GM21381 (cell line): ENCODE data around the gene ATMIN.

Source experiments
- ATAC-seq: cut with Tn5 transposase; IDR thresholded peaks from one replicate; pipeline ENCODE4 v1.9.1; 2021; ENCODE audit warnings: mild to moderate bottlenecking, moderate library complexity; ENCODE audit not compliant: unreplicated experiment

Gene ATMIN

GRCh38 chr16:81005610-81006161 is 30.0 kb upstream of the ATMIN start:
- ATAC-seq, result no peak

DNA sequence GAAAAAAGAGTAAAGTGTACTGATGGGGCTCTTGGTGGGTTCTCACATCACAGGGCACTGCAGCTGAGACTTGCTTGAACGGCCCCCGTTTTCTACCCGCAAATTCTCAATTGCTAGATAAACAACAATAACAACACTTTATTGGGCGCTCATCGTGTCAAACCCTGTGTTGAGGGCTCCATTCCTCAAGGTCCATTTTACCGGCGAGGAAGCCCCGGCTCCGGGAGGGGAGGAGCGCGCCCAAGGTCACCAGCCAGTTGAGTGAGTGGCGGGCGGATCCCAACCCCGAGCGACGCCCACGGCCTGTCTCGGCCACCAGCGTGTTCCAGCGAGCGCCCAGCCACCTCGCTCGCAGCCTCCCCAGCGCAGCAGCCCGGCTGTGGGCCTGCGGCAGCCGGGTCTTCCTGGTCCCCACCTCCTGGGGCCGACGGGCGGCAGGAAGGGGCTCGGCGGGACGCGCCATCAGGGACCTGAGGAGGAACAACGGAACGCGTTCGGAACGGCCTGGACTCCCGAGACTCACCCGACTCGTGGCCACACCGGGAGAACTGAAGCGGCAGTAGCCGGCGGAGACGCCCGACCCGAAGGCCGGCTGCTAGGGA is 29.3 kb upstream of the ATMIN start:
- peak; percentile 28 for ATAC-seq

GRCh38 chr16:81006813-81007695 is 28.6 kb upstream of the ATMIN start, which contains the start of the genes CENPN and CMC2:
CENPN (plus strand) TSS chr16:81007214; CDS start chr16:81011940, 4,726 bp downstream.
CMC2 (minus strand) TSS chr16:81006885; CDS start chr16:80997394, 9,491 bp downstream.
- ATAC-seq, result peak; percentile 79

- no peak for ATAC-seq
These were observed 27.2 kb upstream of the ATMIN start for GRCh38 chr16:81008505-81008789.

DNA sequence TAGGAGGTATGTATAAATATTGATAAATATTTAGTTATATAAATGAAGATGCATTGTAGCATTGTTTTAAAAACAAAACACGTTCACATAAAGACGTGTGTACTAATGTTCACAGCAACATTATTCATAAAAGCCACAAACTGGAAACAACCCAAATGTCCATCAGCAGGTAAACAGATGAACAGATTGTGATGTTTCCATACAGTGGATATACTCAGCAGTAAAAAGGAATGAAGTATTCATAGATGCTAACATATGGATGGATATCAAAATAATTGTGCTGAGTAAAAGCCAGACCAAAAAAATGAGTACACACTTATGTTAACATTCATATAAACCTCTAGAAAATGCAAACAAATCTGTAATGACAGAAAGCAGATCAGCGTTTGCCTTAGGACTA is 22.7 kb upstream of the ATMIN start:
- ATAC-seq, result no peak

DNA sequence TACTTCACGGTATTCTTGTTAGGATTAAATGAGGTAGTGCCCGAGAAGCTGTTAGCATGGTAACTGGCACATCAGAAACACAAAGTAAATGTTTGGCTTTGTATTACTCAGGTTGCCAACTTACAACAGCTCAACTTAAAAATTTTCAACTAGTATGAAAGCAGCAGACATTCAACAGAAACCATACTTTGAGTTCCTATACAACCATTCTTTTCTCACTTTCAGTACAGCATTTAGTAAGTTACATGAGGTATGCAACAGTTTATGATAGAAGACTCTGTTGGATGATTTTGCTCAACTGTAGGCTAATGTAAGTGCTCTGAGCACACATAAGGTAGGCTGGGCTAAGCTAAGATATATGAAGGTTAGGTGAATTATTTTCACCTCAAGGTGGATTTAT is 21.0 kb upstream of the ATMIN start:
- ATAC-seq, result peak; percentile 47

DNA sequence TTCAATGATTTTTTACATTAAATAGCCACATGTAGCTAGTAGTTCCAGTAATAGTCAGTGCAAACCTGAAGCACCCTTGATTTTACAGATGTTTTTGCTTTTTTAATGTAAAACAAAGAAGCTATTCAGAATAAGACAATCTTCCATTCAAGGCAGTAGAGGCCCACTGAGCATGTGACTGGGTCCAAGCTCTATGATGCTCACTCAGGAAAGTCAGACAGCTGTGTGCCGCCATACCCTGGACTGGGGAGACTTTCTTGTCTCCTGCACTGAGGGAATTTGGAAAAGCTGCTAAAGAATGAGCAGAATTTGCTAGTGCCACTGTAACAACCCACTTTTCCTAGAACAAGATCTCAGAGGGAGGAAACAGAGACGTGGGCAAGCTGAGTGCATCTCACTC is 17.1 kb upstream of the ATMIN start:
- no peak for ATAC-seq

DNA sequence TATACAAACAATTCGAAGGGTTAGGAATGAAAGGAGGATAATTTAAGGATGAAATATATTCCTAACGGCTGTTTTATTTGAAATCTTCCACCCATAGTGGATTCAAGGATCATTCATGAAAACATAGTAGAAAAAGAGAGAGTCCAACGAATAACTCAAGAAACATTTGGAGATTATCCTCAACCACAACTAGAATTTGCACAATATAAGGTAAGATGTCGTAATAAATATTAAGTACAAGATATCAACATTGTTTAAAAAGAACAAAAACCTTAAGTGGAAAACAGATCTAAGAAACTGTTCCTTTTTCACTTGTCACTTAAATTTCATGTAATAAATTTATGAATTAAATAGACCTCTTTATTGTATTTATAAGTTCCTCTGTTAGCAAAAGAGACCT is 9.2 kb upstream of the ATMIN start:
- ATAC-seq, result no peak

DNA sequence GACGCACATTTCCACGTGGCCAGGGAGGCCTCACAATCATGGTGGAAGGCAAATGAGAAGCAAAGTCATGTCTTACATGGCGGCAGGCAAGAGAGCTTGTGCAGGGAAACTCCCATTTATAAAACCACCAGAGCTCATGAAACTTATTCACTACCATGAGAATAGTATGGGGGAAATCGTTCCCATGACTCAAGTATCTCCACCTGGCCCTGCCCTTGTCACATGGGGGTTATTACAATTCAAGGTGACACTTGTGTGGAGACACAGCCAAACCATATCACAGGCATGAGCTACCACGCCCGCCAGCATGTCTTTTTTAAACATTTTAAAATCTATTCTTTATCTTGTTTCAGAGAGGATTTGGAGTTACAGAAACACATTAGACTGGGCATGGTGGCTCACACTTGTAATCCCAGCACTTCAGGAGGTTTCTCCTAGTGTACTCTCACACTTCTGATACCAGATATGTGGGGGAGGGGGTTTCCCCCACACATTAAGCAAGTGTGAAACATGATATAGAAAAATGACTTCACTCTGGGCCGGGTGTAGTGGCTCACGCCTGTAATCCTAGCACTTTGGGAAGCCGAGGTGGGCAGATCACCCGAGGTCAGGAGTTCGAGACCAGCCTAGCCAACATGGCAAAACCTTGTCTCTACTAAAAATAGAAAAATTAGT is 5.6 kb upstream of the ATMIN start:
- ATAC-seq, result no peak

DNA sequence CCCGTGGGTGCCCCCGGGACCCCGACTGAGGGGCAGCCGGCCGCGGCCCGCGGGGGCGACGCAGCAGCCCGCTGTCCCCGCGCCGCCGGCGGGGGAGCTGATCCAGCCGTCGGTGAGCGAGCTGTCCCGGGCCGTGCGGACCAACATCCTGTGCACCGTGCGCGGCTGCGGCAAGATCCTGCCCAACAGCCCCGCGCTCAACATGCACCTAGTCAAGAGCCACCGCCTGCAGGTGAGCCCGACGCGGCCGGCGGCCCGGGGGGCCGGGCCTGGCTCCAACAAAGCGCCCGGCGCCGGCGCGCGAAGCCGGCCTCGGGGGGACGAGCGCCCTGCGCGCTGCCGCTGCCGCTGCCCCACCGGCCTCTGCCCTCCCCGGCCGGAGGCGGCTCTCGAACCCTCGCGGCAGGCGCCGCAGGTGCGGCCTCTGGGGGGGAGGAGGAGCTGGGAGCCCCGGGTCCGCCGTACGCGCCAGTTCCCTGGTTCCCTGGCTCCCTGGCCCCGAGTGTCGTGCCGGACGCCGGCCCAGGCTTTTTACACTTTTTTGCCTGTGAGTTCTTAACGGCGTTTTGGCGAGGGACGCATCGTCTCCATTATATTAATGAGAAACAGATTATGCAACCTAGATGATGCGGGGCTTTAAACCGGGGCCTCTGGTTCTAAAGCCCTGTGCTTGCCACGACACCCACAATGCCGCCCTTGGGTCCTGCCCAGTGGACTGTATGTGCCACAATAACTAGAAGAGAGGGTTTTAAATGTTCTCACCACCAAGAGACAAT is 521 bp downstream of the ATMIN start:
- peak; percentile 60 for ATAC-seq

DNA sequence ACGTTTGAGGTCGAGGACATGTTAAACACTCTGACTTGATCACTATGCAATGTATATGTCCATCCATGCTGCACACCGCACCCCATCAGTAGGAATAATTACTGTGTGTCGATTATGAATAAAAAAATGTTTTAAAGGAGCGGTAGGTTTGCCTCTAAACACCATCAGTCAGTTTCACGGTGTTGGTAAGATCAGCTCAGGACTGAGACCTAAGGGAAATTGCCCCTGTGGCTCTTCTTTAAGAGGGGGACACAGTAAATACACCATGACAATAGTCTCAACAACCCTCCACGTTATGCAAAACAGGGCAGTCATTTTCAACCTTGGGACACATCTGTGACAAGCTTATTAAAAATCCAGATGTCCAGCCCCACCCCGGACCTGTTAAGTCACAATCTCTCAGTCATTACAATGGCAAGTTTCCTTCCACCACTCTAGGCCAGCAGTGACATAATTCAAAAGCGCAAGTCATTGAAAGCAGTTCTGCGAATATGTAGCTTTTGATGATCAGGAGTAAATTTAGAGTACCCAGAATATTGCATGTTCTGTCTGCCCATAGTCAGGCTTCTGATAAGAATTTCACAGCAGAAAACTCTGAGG is 1.2 kb downstream of the ATMIN start:
- ATAC-seq, result no peak

DNA sequence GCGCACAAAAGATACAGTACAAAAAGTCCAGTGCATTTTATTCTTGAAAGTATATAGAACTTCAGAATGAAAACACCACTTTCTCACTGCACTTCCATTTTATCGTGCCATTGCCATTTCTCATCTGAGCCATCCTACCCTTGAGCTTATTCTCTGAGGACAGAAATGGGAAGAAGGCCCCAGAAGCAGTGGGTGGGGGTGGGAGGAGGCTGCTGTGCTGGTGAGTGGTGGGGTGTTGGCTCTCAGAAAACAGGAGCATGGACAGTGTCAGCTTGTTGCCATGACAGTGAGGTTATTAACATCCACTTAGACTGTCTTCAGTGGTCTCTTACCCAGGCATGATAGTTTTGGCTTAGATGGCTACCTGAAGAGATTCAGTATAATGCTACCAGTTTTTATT is 4.5 kb downstream of the ATMIN start:
- no peak for ATAC-seq

GRCh38 chr16:81040842-81041241 is 5.2 kb downstream of the ATMIN start:
- no peak for ATAC-seq

DNA sequence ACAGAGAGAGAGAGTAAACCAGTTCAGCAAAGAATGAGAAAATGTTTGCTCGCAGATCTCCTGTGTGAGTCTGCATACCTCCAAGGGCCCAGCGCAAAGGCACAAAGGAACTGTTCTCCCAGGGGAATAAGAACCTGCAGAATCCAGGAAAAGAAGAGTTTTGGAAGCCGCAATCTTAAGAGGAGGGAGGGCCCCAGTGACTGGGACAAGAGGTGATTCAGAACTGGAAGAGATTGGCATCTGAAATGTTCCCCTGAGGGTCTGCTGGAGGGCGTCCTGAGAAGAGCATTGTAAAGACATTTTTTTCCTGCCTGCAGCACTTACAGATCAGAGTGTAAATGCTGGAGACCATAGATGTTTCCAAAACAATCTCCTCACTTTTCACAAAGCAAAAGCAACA is 6.1 kb downstream of the ATMIN start:
- no peak for ATAC-seq

DNA sequence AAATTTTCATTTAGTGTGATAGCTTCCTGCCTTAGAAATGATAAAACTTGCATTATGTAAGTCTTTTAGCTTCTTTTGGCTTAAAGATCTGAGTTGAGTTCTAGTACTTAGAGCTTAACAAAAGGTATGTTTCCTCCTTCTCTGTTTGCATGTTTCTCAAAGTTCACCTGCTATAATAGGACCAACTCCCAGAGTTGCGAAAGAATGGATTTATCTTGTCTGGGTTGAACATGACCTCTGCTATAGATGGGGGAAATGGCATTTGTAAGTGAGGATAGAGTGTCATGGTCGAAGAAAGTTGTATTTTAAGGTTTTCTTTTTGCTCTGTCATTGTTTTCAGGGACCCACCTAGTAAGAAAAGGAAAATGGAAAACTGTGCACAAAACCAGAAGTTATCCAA is 7.2 kb downstream of the ATMIN start:
- no peak for ATAC-seq

GRCh38 chr16:81053761-81054160 is 18.1 kb downstream of the ATMIN start:
- no peak for ATAC-seq

GRCh38 chr16:81060576-81061306 is 25.1 kb downstream of the ATMIN start:
- no peak for ATAC-seq

DNA sequence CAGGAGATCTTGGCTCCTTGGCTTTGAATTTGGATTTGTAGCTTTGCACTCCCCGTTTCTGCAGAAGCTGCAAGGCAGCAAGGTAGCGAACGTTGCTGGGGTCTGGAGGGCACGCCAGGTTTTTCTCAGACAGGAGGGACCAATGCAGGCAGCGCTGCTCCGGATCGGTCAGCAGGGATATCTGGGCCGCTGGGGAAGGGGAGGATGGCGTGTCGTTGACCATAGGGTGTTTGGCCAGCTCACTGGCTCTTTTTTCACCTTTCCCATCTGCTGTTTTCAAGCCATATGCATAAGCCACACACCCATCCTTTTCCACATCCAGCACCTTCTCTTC is 25.6 kb downstream of the ATMIN start:
- ATAC-seq, result no peak

- ATAC-seq, result no peak
These were observed 26.4 kb downstream of the ATMIN start for GRCh38 chr16:81061871-81062608.
